Smooth muscle cell (in vitro differentiated cells): ENCODE results near the gene EXOC7. TPM values are rescaled to one million over a fixed set of nuclear protein-coding genes. Genes with fewer than 3 reads are reported as not detected.

Experiments
- DNase-seq: peaks from one replicate; lab custom pipeline; 2025; ENCODE audit not compliant: unreplicated experiment; lab: John Stamatoyannopoulos, UW
- H2AFZ ChIP-seq: fragments of 200-600 bp; sonication (generic); 2 replicates; pipeline ENCODE4 v1.6.0; 2016; ENCODE audit warnings: antibody characterized with exemption, low read depth, mild to moderate bottlenecking
- H3F3A ChIP-seq: fragments of 200-600 bp; sonication (generic); 2 replicates; pipeline ENCODE4 v1.6.0; 2017; ENCODE audit warnings: antibody characterized with exemption, low read depth
- H3K27ac ChIP-seq: fragments of 200-600 bp; sonication (generic); 2 replicates; pipeline ENCODE4 v1.5.1; 2016; ENCODE audit warnings: low read depth, mild to moderate bottlenecking
- H3K27me3 ChIP-seq: fragments of 200-600 bp; sonication (generic); 2 replicates; pipeline ENCODE4 v1.6.1; 2016; ENCODE audit warnings: low read depth, mild to moderate bottlenecking
- H3K36me3 ChIP-seq: fragments of 200-600 bp; sonication (generic); 2 replicates; pipeline ENCODE4 v1.5.1; 2016; ENCODE audit warnings: low read depth
- H3K4me1 ChIP-seq: fragments of 200-600 bp; sonication (generic); 2 replicates; pipeline ENCODE4 v1.5.1; 2016; ENCODE audit warnings: low read depth
- H3K4me2 ChIP-seq: fragments of 200-600 bp; sonication (generic); 2 replicates; pipeline ENCODE4 v1.6.0; 2016; ENCODE audit warnings: mild to moderate bottlenecking
- H3K4me3 ChIP-seq: fragments of 200-600 bp; sonication (generic); 2 replicates; pipeline ENCODE4 v1.5.1; 2016; ENCODE audit warnings: mild to moderate bottlenecking
- H3K79me2 ChIP-seq: fragments of 200-600 bp; sonication (generic); 2 replicates; pipeline ENCODE4 v1.6.0; 2016; ENCODE audit warnings: low read depth, mild to moderate bottlenecking
- H3K9ac ChIP-seq: fragments of 200-600 bp; sonication (generic); 2 replicates; pipeline ENCODE4 v1.6.0; 2016; ENCODE audit warnings: low read depth
- H3K9me3 ChIP-seq: fragments of 200-600 bp; sonication (generic); replicated peaks from 2 replicates; pipeline ENCODE4 v1.5.1; 2016; ENCODE audit warnings: low read depth
- H4K20me1 ChIP-seq: fragments of 200-600 bp; sonication (generic); 2 replicates; pipeline ENCODE4 v1.6.0; 2016; ENCODE audit warnings: low read depth
- CTCF ChIP-seq: fragments of 200-600 bp; sonication (generic); IDR thresholded peaks from 2 replicates; pipeline ENCODE4 v1.5.1; 2017; ENCODE audit warnings: borderline replicate concordance, mild to moderate bottlenecking, antibody characterized with exemption; ENCODE audit not compliant: insufficient read depth, poor library complexity, severe bottlenecking
- WGBS: methylation state at CpG from one replicate; pipeline ENCODE4 v1.1.7; 2016; ENCODE audit warnings: low lambda C conversion rate; 5-methylcytosine and 5-hydroxymethylcytosine counted together
- polyA plus RNA-seq: library from polyadenylated mRNA; unstranded; fragments of >200 nt; fragmentation: Nextera tagmentation; extraction: Ambion mirVana; gene quantifications from 2 replicates; pipeline ENCODE4 v1.2.1, GENCODE V29; 2016
- total RNA-seq: library from RNA; depleted of rRNA; stranded (reverse); fragments of >200 nt; gene quantifications from 2 replicates; pipeline ENCODE4 v1.2.3, GENCODE V29; 2014

EXOC7 gene
- total and polyA plus RNA-seq, 2 experiments from 2014 or later = 59.1 to 70.3 TPM

GRCh38 chr17:76051561-76051960 is 52.0 kb downstream of the EXOC7 start:
- H3K27ac ChIP-seq = peak overlapping the region; percentile 67
- peaks cover 18% of the 10 kb centered on the region for H3K79me2 ChIP-seq
- no peak overlapping the region for H2AFZ ChIP-seq
- WGBS = 94% methylated on average over 6 of the region's 6 CpGs
- peaks cover 8% of the 10 kb centered on the region for H3K4me1 ChIP-seq
- peaks cover 80% of the 10 kb centered on the region for H4K20me1 ChIP-seq
- H3K36me3 ChIP-seq = peaks cover 8% of the 10 kb centered on the region
- DNase-seq = no peak
- peak overlapping the region; percentile 17 for H3K4me2 ChIP-seq
- no peak for TF ChIP-seq CTCF
- no peak overlapping the region for H3K4me3 ChIP-seq
- peaks cover 22% of the 10 kb centered on the region for H3F3A ChIP-seq
- no peaks in the 10 kb centered on the region for H3K9me3 ChIP-seq
- no peak overlapping the region for H3K9ac ChIP-seq
- H3K27me3 ChIP-seq = no peaks in the 10 kb centered on the region

GRCh38 chr17:76050538-76051467 is 52.8 kb downstream of the EXOC7 start:
- 87% methylated on average over 11 of the region's 11 CpGs for whole genome bisulfite sequencing
- Histone ChIP-seq H3K27me3 (no peaks in the 10 kb centered on the region), H3K27ac (peak overlapping the region; percentile 67), H3K36me3 (peaks cover 8% of the 10 kb centered on the region), H3F3A (peaks cover 17% of the 10 kb centered on the region), H4K20me1 (peaks cover 76% of the 10 kb centered on the region), H3K4me1 (peaks cover 8% of the 10 kb centered on the region), H3K79me2 (peaks cover 18% of the 10 kb centered on the region), H3K9me3 (no peaks in the 10 kb centered on the region), H2AFZ (no peak overlapping the region), H3K4me2 (peak overlapping the region; percentile 17), H3K9ac (no peak overlapping the region), H3K4me3 (no peak overlapping the region)
- DNase-seq = no peak
- TF ChIP-seq CTCF = no peak

GRCh38 chr17:76049836-76050537 is 53.6 kb downstream of the EXOC7 start:
- H3K79me2 ChIP-seq = peaks cover 18% of the 10 kb centered on the region
- WGBS = 95% methylated on average over 15 of the region's 15 CpGs
- peaks cover 72% of the 10 kb centered on the region for H4K20me1 ChIP-seq
- TF ChIP-seq CTCF = no peak
- no peak overlapping the region for H2AFZ ChIP-seq
- no peaks in the 10 kb centered on the region for H3K27me3 ChIP-seq
- H3K4me2 ChIP-seq = no peak overlapping the region
- H3K36me3 ChIP-seq = peaks cover 8% of the 10 kb centered on the region
- H3K9me3 ChIP-seq = no peaks in the 10 kb centered on the region
- peaks cover 12% of the 10 kb centered on the region for H3F3A ChIP-seq
- DNase-seq = no peak
- H3K27ac ChIP-seq = peak overlapping the region; percentile 65
- no peak overlapping the region for H3K4me3 ChIP-seq
- no peak overlapping the region for H3K9ac ChIP-seq
- H3K4me1 ChIP-seq = peaks cover 8% of the 10 kb centered on the region
